Dermis microvascular lymphatic vessel endothelial cell (primary cell): Measurements from ENCODE around the gene EIPR1. TPM values are rescaled to one million over a fixed set of nuclear protein-coding genes. Genes with fewer than 3 reads are reported as not detected.

Experiments used
- DNase-seq, 2 donors: peaks; one replicate each; pipeline versions ENCODE4 v3.0.0 to v3.0.0-alpha.2; 2010; ENCODE audit warnings: low read depth in 2 of 2
- total RNA-seq: library from RNA; depleted of rRNA; stranded (reverse); fragments of >200 nt; gene quantifications from 2 replicates; pipeline ENCODE4 v1.2.1, GENCODE V29; 2014

The EIPR1 gene
- total RNA-seq, 1 donor from 2014 or later, result 28.8 TPM

DNA sequence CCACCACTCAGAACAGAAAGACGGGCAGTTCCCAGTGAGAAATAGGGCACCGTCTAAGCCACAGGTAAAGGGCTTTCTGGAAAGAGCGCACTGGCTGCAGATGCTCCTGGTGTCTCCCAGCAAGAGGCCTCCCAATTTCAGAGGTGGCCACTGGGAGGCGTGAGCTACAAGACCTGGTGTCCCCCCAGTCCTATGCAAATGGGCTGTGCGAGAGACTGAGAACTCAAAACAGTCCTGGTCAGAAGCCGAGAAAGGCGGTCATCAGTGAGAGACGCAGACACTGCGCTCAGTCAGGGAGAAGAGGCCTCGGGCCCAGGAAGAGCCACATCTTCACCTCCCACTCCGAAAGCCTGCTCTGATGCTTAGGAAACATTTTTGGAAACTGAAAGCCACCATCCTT is 179.5 kb downstream of the EIPR1 start:
- no peak for DNase-seq

DNA sequence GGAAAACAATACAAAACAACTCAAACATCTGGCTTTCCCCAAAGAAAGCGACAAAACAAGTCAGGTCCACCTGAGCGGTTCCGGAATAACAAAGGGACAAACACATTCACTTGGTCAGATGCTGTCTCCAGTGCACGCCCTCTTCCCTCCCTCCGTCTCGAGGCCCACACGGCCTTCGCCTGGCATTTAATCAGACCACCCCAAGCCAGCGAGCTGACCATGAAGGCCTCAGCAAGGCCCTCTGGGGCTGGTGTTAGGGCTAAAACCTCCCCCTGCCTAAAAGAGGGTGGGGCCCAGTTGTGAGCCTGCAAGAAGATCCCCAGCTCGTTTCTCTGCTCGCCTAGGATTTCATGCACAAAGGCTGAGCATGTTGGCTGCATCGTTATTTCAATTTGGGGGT is 180.3 kb downstream of the EIPR1 start:
- DNase-seq, result no peak

DNA sequence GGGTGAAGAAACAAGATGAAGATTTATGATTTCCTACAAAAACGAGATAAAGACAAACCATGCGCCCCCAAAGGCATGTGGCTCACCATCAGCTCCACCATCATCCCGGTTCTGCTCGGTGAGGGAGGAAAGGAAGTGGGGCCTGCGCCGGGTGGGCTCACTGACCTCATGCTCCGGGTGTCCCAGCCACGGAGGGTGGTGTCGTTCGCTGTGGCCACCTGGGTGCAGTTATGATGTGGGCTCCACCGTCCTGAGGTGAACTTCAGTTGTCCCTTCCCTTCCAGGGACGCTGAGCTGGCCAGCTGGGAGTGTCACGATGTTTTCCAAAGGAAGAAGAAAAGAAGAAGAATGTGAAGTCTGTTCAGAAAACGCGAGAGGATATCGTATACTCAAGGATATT is 180.9 kb downstream of the EIPR1 start:
- no peak for DNase-seq

DNA sequence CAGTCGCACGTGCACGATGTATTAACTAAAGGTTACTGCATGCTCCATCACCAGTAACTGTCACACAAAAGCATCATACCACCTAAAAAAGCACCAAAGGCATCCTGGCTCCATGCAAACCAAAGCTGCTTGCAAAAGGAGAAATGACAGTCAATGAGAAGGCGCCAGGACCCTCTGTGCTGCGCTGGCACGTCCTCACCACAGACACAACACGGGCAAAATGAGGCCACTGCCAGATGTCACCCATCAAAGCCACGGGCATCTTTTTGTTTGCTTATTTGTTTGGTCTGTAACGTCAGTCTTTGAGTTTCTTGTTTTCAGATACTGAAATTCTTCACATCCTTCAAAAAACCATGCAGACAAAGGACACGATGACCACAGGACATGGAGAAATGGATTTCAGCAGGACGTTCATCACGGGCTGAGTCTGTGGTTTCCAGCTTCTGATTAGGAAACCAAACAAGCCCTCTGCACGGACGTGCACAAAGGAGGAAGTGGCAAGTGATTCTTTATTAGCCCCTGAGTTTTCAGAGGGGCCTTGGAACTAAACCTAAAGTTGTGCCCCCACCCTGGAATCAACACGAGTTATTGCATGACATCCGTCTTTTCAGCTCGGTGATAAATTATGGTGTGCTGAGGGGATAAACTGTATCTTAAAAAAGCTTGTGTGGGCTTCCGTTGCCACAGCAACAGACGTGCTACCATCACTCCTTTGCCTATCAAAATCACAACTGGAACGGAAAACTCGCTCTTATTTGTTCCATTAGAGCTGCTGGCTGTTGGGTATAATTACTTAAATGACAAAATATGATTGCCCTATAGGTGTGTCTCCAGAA is 181.8 kb downstream of the EIPR1 start:
- no peak for DNase-seq

DNA sequence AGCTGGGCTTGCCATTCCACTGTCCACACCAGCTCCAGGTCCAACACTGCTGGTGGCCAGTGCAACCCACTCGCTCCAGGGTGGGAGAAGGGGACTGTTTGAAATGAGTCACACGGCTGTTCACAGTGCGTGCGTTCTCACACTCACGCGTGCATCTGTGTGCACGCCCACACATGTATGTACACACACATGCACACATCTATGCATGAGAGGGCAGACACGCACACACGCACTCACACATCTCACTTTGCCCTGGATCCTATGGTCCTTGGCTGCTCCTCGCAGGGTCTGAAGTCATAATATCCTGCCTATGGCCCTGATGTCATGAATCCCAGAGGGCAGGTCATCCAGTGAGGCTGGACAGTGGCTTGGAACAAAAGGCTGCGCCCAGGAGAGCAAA is 182.8 kb downstream of the EIPR1 start:
- DNase-seq, result no peak

DNA sequence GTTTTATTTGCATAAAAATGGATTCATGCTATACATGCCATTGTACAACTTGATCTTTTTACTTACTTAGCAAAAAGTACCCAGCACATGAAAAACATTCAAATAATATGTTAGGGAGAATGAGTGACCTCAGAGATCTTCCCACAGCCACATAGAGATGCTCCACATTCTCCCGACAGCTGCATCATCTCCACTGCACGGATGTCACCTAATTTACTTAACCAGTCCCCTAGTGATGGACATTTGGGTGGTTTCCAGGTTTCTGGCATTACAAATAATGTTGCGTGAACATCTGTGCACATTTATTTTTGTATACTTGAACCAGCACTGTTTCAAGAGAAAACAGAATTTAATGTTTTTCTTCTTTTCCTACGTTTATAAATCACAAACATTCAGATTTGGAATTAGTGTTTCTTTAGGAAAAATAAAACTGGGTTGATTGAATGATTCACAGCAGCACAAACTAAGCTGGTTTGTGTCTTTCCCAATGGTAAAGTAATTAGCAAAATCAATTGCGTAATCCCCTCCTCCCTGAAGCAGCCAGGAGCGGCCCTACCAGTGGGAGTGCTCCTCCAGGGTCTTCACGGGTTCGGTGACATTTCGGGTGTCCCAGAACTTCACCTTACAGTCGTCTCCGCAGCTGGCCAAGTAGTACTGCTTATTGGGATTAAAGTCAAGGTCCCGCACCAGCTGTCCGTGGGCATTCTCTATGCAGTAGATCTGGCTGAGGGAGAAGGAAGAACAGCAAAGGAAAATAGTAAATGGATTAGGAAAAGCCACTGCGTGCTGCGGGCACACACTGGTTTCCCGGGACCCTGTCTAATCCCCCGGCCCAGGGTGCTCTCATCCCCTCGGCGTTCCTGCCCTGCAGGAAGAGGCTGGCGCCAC is 183.9 kb downstream of the EIPR1 start:
- DNase-seq, result no peak

DNA sequence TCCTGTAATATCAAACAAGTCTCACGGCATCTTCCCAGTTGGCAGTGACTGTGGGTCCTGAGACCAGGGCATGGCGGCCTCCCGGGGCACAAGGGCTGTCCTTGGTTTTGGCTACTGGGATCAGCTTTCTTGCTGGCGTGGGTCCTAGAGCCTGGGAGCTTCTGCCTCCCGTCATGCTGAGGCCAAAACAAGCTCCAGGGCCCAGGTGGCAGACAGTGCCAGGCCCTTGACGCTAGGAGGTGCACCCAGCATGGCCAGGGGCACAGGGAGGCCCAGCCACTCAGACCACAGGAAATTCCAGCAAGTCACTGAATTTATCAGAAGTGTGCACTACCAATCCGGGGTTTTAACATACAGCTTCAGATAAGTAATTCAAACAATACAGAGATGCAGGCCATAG is 184.7 kb downstream of the EIPR1 start:
- DNase-seq, result no peak

DNA sequence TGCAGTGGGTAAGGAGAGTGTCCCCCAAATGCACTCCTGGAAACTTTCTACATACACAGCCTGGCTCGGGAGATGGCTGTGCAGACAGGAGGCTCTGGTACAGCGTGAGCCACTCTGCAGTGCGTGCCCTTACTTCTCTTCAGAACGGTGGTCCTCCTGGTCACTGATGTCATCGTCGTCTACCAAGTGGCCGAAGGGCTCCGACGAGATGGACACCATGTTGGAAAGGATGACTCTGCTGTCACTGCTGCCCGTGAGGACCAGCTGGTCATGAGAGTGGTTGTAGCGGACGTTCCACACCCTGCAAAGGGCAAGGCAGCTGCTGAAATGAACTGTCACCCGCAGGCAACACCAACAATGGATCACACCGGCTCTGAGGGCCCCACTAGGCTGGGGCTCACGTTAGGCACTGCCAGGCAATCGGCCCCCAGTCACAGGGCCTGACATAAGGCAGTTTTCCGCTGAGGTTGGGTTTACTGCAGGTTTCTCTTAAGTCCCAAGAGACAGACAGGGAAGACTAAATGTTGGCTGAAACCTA is 185.3 kb downstream of the EIPR1 start:
- DNase-seq, result no peak

DNA sequence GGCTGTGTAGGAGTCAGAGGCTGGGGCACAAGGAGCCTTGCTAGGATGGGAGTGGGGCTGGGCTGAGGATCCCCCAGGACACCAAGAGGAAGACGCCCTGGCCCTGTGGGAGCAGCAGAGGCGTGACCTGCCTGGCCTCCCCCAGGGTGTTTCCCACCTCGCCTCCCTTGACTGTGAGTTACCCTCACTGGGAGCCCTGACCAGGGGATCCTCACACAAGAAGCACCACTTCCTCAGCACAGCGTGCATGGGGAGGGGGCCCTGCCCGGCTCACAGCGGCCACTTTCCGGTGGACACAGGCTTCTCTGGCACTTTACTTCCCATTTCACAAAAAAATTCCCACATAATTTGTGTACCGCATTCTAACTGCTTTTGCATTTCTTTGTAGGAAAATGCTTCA is 187.7 kb downstream of the EIPR1 start:
- DNase-seq, result no peak

DNA sequence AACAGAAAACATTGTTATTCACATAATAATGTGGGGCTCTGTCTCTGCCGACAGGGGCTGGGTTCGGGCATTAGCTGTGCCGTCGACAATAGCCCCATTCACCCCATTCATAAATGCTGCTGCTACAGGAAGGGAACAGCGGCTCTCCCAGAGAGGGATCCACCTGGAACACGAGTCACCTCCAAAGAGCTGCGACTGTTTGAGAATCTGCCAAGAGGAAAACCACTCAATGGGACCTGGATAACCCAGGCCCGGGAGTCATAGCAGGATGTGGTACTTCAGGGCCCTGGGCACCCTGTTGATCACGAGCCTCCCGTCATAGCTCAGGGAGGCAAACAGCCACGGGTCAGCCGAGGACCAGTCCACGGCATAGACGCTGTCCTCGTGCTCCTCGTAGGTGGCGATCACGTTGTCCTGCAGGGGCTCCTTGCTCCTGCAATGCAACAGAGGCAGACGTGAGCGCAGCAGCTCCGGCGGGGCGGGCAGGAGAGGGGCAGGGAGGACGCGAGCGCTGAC is 188.5 kb downstream of the EIPR1 start:
- DNase-seq, result peak in 1 of 2 donors; percentile 39

DNA sequence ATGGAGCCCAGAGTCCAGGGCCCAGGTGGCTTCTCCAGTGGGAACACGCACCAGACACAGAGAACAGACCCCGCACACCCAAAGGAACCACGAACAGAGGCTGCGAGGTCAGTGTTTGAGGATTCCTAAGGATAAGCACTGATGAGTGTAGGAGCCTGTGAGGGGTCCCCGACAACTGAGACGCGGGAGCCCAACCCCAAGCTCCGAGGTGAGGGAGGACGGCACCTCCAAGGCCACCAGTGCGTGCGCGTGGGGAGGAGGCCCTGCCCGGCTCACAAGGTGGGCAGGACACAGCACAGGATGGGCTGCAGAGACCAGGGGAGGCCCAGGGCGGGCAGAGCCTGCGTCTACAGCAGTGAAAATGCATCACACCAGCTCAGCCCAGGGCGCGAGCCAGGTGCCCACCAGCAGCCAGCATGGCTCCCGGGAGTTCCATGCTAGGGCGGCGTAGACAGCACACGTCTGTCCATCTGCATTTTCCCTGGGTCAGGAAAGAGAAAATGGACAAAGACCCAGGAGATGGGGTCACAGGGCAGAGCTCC is 189.1 kb downstream of the EIPR1 start:
- DNase-seq, result no peak

DNA sequence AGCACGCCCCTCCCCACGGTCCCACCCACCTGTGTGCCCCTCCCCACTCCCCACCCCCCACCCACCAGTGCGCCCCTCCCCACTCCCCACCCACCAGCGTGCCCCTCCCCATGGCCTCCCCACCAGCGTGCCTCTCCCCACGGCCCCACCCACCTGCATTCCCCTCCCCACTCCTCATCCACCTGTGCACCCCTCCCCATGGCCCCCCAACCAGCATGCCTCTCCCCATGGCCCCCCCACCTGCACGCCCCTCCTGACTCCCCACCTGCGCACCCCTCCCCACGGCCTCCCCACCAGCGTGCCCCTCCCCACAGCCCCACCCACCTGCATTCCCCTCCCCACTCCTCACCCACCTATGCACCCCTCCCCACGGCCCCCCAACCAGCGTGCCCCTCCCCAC is 190.2 kb downstream of the EIPR1 start:
- no peak for DNase-seq

DNA sequence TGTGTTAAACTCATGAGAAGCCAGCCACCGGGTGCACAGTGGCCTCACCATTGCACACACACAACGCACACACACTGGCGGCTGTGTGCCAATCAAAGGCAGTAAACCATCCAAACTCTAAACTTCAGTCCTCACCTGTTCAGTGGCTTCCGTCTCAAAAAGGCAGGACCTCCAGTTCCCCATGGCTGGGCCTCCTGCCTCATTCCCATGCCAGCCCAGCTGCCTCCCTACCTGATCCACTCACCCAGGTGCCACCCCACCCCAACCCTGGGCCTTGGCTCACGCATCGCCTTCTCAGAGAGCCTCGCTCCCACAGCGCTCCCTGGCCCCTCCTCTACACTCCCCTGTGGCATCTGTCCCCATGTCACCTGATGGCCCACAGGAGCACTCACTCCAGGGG is 190.9 kb downstream of the EIPR1 start:
- no peak for DNase-seq

DNA sequence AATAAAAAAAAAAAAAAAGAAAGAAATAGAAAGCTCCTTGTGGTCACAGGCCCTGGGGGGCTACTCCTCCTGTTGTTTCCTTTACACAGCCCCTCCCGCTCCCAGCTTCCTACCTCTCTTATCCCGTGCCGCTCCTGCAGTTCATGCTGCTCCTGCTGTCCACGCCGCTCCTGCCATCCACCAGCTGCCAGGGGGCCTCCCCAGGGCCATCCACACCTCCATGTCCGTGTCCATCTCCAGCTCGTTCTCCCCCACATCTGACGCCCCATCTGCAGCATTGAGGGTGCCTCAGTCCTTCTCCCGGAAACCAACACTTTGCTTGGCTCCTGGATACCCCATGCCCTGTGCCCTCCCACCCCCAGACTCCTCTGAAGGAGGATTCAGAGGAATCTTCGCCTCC is 191.7 kb downstream of the EIPR1 start:
- DNase-seq, result no peak

DNA sequence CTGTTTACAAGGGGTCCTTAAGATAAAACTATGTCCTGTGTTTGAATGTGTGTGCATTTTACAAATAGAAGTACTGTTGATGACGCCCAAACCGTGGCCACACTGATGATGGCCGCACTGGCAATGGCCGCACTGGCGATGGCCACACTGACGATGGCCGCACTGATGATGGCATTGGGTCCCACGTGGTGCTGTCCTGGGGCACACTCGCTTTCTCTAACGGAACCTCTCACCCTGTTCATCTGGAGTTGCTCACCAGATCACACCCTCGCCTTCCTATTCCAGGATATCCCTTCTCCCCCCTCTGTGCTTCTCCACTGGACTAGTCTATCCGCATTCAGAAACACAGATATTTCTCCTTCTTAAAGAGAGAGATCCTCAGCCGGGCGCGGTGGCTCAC is 192.4 kb downstream of the EIPR1 start:
- DNase-seq, result no peak

DNA sequence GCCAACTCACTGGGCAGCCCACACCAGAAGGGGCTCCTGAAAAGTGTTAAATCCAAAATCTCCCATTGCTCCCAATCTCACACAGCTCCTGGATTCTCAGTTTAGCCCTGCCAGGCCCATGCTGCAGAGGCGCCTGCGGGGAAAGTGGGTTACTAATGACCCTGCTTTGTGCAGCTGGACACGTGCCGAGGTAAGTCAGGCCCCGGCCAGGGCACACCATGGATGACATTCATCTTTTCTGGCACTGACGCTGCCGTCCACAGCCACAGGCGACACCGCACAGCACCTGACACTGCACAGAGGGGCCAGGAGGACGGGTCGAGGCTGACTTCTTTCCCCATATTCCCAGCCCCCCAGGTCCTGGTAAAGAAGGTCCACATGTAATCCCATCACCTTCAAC is 193.5 kb downstream of the EIPR1 start:
- no peak for DNase-seq

DNA sequence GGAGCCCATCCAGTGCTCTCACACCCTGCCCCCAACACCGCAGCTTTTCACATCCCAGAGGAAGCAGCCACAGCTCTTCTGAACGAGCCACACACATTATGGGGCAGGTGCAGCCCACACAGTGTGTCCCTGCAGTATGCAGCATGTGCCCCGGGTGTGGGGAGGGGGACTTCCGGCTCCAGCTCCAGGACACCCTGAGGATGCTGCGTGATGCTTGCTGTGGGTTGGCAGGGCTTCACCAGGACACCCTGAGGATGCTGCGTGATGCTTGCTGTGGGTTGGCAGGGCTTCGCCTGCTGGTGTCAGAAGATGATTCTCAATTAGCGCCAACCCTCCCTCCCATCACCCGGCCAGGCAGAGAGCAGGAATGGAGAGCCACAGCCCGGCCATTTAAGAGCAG is 193.9 kb downstream of the EIPR1 start:
- no peak for DNase-seq

DNA sequence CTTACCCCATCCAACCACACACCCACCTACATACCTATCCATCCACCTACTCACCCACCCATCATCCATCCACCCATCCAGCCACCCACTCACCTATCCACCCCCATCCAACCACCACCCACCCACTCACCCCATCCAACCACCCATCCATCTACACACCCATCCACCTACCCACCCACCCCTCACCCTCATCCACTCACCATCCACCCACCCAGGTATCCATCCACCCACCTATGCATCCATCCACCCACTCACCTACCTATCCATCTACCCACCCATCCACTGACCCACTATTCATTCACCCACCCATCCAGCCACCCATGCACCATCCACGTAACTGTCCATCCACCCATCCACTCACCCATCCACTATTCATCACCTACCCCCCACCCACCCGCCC is 194.8 kb downstream of the EIPR1 start:
- DNase-seq, result no peak

DNA sequence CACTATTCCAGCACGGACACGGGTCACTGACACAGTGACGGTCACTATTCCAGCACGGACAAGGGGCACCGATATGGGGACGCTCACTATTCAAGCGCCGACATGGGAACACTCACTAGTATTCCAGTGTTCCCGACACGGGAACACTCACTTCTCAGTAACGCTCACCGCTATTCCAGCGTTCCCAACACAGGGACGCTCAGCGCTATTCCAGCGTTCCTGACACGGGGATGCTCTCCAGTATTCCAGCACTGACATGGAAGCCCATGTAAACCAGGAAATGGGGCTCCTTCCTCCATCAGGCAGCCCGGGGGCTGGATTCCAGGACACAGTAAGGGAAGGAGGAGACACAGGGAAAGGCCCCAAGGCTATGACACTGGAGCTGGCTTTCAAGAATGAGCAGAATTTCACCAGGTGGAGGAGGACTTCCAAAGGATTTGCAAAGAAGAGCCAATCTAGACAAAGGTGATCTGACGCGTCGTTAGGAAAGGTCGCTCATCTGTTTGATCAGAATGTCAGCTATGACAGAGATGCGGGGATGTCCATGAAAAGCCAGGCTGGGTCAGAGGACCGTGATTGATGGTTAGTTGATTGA is 196.1 kb downstream of the EIPR1 start:
- DNase-seq, result no peak

DNA sequence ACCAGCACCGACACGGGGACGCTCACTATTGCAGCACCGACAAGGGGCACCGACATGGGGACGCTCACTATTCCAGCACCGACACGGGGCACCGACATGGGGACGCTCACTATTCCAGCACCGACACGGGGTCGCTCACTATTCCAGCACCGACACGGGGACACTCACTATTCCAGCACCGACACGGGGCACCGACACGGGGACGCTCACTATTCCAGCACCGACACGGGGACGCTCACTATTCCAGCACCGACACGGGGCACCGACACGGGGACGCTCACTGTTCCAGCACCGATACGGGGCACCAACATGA is 196.8 kb downstream of the EIPR1 start:
- DNase-seq, result peak in 1 of 2 donors; percentile 21

DNA sequence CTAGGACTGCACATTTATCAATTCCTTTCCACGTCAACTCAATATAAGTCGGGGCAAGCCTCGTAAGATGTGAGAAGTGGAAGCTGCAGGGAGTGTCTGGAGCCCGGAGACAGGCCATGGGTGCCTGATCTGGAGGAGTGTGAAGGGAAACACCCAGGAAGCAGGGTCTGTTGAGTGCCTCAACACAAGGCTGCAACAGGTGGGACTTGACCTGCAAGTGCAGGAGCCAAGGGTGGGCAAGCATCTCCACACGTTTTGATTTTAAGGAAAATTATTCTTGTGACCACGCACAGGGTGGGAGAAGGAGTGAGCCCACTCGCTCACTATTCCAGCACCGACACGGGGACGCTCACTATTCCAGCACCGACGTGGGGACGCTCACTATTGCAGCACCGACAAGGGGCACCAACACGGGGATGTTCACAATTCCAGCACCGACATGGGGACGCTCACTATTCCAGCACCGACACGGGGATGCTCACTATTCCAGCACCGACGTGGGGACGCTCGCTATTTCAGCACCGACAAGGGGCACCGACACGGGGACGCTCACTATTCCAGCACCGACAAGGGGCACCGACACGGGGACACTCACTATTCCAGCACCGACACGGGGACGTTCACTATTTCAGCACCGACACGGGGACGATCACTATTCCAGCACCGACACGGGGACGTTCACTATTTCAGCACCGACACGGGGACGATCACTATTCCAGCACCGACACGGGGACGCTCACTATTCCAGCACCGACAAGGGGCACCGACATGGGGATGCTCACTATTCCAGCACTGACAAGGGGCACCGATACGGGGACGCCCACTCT is 197.3 kb downstream of the EIPR1 start:
- peak in 1 of 2 donors; percentile 20 for DNase-seq
